Left renal pelvis (tissue), 4 donors: ENCODE measurements around the gene GCGR. TPM values are rescaled to one million over a fixed set of nuclear protein-coding genes. Genes with fewer than 3 reads are reported as not detected.
"Not testable (repeated sequence)": the region's sequence is repeated elsewhere in the genome, so short reads cannot be mapped to it uniquely, and the experiment has no call there.

Experiments used
- DNase-seq, 4 donors: peaks; one replicate each; pipeline ENCODE4 v3.0.0-alpha.2; 2013; ENCODE audit warnings: low read depth in 4 of 4, low spot score in 3 of 4
- polyA plus RNA-seq, 4 donors: library from polyadenylated mRNA; unstranded; fragments of 120-200 nt; gene quantifications; one replicate each; pipeline ENCODE4 v1.2.1, GENCODE V29; 2013; ENCODE audit not compliant: insufficient read length in 4 of 4

The GCGR gene
- polyA plus RNA-seq, 4 donors: 1.2 to 18.6 (median 9.1) TPM

GRCh38 chr17:81831957-81832607, 28.1 kb downstream of the GCGR start:
- no peak for DNase-seq

GRCh38 chr17:81832608-81833159, 28.7 kb downstream of the GCGR start:
- no peak for DNase-seq

GRCh38 chr17:81833160-81833920, 29.4 kb downstream of the GCGR start, which contains the start of gene MCRIP1:
TSS of gene MCRIP1 (minus strand) at chr17:81833291. CDS start at chr17:81824506, 8,785 bp downstream.
- DNase-seq: peak; percentile 78 to 85 (median 81)

- no peak for DNase-seq
These were observed 30.2 kb downstream of the GCGR start for GRCh38 chr17:81833921-81834830.

GRCh38 chr17:81834831-81835267, 30.9 kb downstream of the GCGR start, which contains the start of gene PPP1R27:
TSS of gene PPP1R27 (minus strand) at chr17:81835050. CDS start at chr17:81834953, 97 bp downstream.
- no peak for DNase-seq

- no peak for DNase-seq
These were observed 33.7 kb downstream of the GCGR start for GRCh38 chr17:81837641-81838040.

- no peak for DNase-seq
These were observed 34.9 kb downstream of the GCGR start for GRCh38 chr17:81838753-81839255.

GRCh38 chr17:81839301-81839700, 35.4 kb downstream of the GCGR start:
- DNase-seq: no peak

GRCh38 chr17:81840059-81840458, 36.1 kb downstream of the GCGR start:
- not testable (repeated sequence) for DNase-seq

GRCh38 chr17:81840826-81841778, 37.2 kb downstream of the GCGR start:
- DNase-seq: no peak

GRCh38 chr17:81841866-81842265, 37.9 kb downstream of the GCGR start:
- DNase-seq: no peak

GRCh38 chr17:81842378-81842724, 38.4 kb downstream of the GCGR start:
- DNase-seq: no peak

GRCh38 chr17:81842725-81843504, 39.0 kb downstream of the GCGR start:
- DNase-seq: no peak

- no peak for DNase-seq
These were observed 39.9 kb downstream of the GCGR start for GRCh38 chr17:81843713-81844326.

- no peak for DNase-seq
These were observed 40.4 kb downstream of the GCGR start for GRCh38 chr17:81844327-81844851.

GRCh38 chr17:81844887-81845286, 40.9 kb downstream of the GCGR start:
- DNase-seq: no peak

GRCh38 chr17:81845361-81845760, 41.4 kb downstream of the GCGR start:
- DNase-seq: no peak
